HCT116 (cell line): ENCODE results near the gene CHST3. TPM values are rescaled to one million over a fixed set of nuclear protein-coding genes. Genes with fewer than 3 reads are reported as not detected.

Source experiments
- ATAC-seq: fragments of 200-7000 bp; cut with Tn5 transposase; 2 replicates; pipeline ENCODE4 v1.9.1; 2020; ENCODE audit warnings: mild to moderate bottlenecking, moderate library complexity
- BruUV-seq: library from RNA; stranded (reverse); fragments of 400-500 nt; replicated peaks from 2 replicates; lab custom pipeline; 2021; lab: Mats Ljungman, UMichigan
- CTCF ChIA-PET: fragments of 300-600 bp; sonication (Branson Sonifier 250); formaldehyde crosslinking; loops from one replicate; lab custom pipeline; 2021; ENCODE audit warnings: antibody characterized with exemption; lab: Charles Lee
- POLR2A ChIA-PET: fragments of 300-600, 350-600 bp; sonication (Branson Sonifier 250); formaldehyde crosslinking; loops from one replicate; lab custom pipeline; 2021; ENCODE audit warnings: antibody characterized with exemption; lab: Charles Lee
- RAD21 ChIA-PET, 2 experiments: fragments of 300-600 bp; sonication (Branson Sonifier 250); formaldehyde crosslinking; loops; one replicate each; lab custom pipeline; 2023; ENCODE audit warnings: low total read pairs in 2 of 2; ENCODE audit not compliant: uncharacterized antibody in 2 of 2, unreplicated experiment in 2 of 2, low non-redundant PET in 1 of 2; lab: Charles Lee
- DNase-seq: peaks from one replicate; pipeline ENCODE4 v3.0.0-alpha.2; 2010; ENCODE audit warnings: low read depth, low spot score
- H2AFZ ChIP-seq: fragments of 200-600 bp; shearing (Covaris generic), sonication (generic); 2 replicates; pipeline ENCODE4 v1.6.1; 2017; ENCODE audit warnings: low read depth, mixed run types, mixed read lengths, antibody characterized with exemption, low read length; ENCODE audit not compliant: poor library complexity, severe bottlenecking
- H3K27ac ChIP-seq: 2 replicates; pipeline ENCODE4 v1.5.1; 2012; ENCODE audit warnings: low read depth, low read length
- H3K27me3 ChIP-seq: fragments of 200-600 bp; sonication (generic); 2 replicates; pipeline ENCODE4 v1.6.1; 2016; ENCODE audit warnings: mixed run types, low read length, mixed read lengths; ENCODE audit not compliant: insufficient read depth
- H3K36me3 ChIP-seq, 2 experiments: fragments of 200-500 bp in 1 of 2; fragments of 200-600 bp in 1 of 2; sonication (Bioruptor generic) in 1 of 2; sonication (generic) in 1 of 2; 2 replicates each; pipeline versions ENCODE4 v1.5.1 to v1.6.1; 2014 to 2016; ENCODE audit warnings: low read length in 2 of 2, inconsistent platforms in 1 of 2, mixed read lengths in 1 of 2, mixed run types in 1 of 2; ENCODE audit not compliant: insufficient read depth in 2 of 2, control insufficient read depth in 1 of 2
- H3K4me1 ChIP-seq, 2 experiments: fragments of 200-600 bp in 1 of 2; sonication (generic) in 1 of 2; 2 replicates each; pipeline versions ENCODE4 v1.5.1 to v1.6.1; 2012 to 2017; ENCODE audit warnings: low read length in 2 of 2, inconsistent platforms in 1 of 2, mild to moderate bottlenecking in 1 of 2, mixed read lengths in 1 of 2, mixed run types in 1 of 2, moderate library complexity in 1 of 2; ENCODE audit not compliant: insufficient read depth in 2 of 2, control insufficient read depth in 1 of 2
- H3K4me2 ChIP-seq: fragments of 200-600 bp; sonication (generic); 2 replicates; pipeline ENCODE4 v1.6.1; 2017; ENCODE audit warnings: mixed run types, low read length, mixed read lengths
- H3K4me3 ChIP-seq, 2 experiments: fragments of 200-600 bp in 1 of 2; sonication (generic) in 1 of 2; replicated peaks in 1 of 2; 2 replicates each; pipeline ENCODE4 v1.5.1; 2011 to 2016; ENCODE audit warnings: low read length in 2 of 2, control low read depth in 1 of 2, low read depth in 1 of 2, mild to moderate bottlenecking in 1 of 2, mixed read lengths in 1 of 2, mixed run types in 1 of 2
- H3K79me2 ChIP-seq: fragments of 200-600 bp; sonication (generic); 2 replicates; pipeline ENCODE4 v1.6.1; 2017; ENCODE audit warnings: mild to moderate bottlenecking, mixed run types, low read length, moderate library complexity, mixed read lengths; ENCODE audit not compliant: insufficient read depth
- H3K9ac ChIP-seq: fragments of 200-600 bp; sonication (generic); 2 replicates; pipeline ENCODE4 v1.6.1; 2016; ENCODE audit warnings: low read length, mixed read lengths
- H3K9me2 ChIP-seq: fragments of 200-600 bp; sonication (generic), shearing (Covaris generic); 2 replicates; pipeline ENCODE4 v1.6.1; 2017; ENCODE audit warnings: mixed run types, mild to moderate bottlenecking, moderate library complexity; ENCODE audit not compliant: insufficient read depth
- H3K9me3 ChIP-seq, 2 experiments: fragments of 200-500 bp in 1 of 2; fragments of 200-600 bp in 1 of 2; sonication (Bioruptor generic) in 1 of 2; sonication (generic) in 1 of 2; 2 replicates each; pipeline ENCODE4 v1.6.1; 2014 to 2017; ENCODE audit warnings: low read length in 2 of 2, mixed read lengths in 2 of 2, inconsistent platforms in 1 of 2, low read depth in 1 of 2, mild to moderate bottlenecking in 1 of 2, mixed run types in 1 of 2, moderate library complexity in 1 of 2; ENCODE audit not compliant: control insufficient read depth in 1 of 2, insufficient read depth in 1 of 2
- H4K20me1 ChIP-seq: fragments of 200-600 bp; sonication (generic), shearing (Covaris generic); 2 replicates; pipeline ENCODE4 v1.6.1; 2017; ENCODE audit warnings: mixed run types, mild to moderate bottlenecking, moderate library complexity; ENCODE audit not compliant: insufficient read depth
- EGR1 ChIP-seq: IDR thresholded peaks from 2 replicates; pipeline ENCODE4 v1.6.1; 2012; ENCODE audit warnings: low read depth
- EZH2phosphoT487 ChIP-seq: fragments of 200-600 bp; IDR thresholded peaks from 2 replicates; pipeline ENCODE4 v1.6.1; 2018; ENCODE audit warnings: antibody characterized with exemption, borderline replicate concordance
- SRF ChIP-seq: IDR thresholded peaks from 2 replicates; pipeline ENCODE4 v1.6.1; 2012; ENCODE audit warnings: low read depth
- ZFX ChIP-seq: fragments of 450-650 bp; IDR thresholded peaks from 2 replicates; pipeline ENCODE4 v1.6.1; 2017
- ZNF274 ChIP-seq: fragments of 200-500 bp; sonication (Bioruptor generic); IDR thresholded peaks from 2 replicates; pipeline ENCODE4 v1.6.1; 2014; ENCODE audit warnings: mild to moderate bottlenecking, low read depth, low read length, inconsistent platforms
- intact Hi-C: fragments of 100-400 bp; cut with micrococcal nuclease; formaldehyde crosslinking; loops from 2 replicates; pipeline ENCODE4 v1.10.0; 2022
- total RNA-seq: library from RNA; stranded (reverse); gene quantifications from one replicate; pipeline ENCODE4 v1.2.1, GENCODE V29; 2021; ENCODE audit not compliant: unreplicated experiment

Gene CHST3
- total RNA-seq, 1 experiment from 2014 or later = 10.6 TPM

DNA sequence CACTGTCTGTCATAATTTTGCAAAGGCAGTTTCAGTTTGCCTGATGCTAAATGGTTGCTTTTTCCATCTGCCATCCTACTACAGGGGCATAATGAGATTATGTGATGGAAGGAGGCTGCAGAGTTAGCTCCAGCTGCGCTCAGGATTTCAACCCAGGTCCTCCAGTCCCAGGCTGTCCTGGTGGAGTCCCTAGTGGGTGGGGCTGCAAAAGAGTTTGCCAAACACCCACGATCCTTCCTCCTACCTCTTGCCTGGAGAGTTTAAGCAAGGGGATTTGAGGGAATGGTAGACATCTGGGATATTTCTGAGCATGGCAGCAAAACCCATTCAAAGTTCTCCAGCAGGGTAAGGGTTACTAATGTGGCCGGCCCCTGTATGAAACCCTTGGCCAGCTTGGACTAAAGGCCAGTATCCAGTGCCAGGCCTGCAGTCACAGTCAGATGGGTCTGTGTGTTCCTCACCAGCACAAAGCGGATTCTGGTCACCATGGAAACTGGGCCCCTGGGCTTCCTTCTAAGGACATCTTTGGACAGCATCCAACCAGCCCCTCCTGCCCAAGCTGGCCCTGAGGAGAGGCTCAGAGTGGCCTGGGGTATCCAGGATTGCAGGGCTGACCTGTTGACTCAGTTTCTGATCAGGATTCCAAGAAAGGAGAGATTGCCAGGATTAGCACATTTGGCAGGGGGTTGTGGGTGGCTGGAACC is 42.7 kb upstream of the CHST3 start:
- Histone ChIP-seq H3K79me2 (no peaks in the 10 kb centered on the region), H3K9ac (no peak overlapping the region), H4K20me1 (no peaks in the 10 kb centered on the region), H3K4me3 (no peak overlapping the region), H3K9me3 (no peaks in the 10 kb centered on the region), H2AFZ (no peak overlapping the region), H3K36me3 (no peaks in the 10 kb centered on the region), H3K4me1 (peaks cover 0 to 15% of the 10 kb centered on the region in 2 experiments; a peak in 2 of 4 replicates), H3K4me2 (no peak overlapping the region), H3K9me2 (no peaks in the 10 kb centered on the region), H3K27ac (no peak overlapping the region), H3K27me3 (no peaks in the 10 kb centered on the region)
- DNase-seq (no peak), ATAC-seq (no peak)
- no peak for TF ChIP-seq SRF
- TF ChIP-seq EGR1 = no peak
- TF ChIP-seq ZFX = no peak
- ChIA-PET RAD21 (no interaction called here), CTCF (no interaction called here), POLR2A (no interaction called here)
- BruUV-seq = no TSS peak
- intact Hi-C loops = no loop called here

DNA sequence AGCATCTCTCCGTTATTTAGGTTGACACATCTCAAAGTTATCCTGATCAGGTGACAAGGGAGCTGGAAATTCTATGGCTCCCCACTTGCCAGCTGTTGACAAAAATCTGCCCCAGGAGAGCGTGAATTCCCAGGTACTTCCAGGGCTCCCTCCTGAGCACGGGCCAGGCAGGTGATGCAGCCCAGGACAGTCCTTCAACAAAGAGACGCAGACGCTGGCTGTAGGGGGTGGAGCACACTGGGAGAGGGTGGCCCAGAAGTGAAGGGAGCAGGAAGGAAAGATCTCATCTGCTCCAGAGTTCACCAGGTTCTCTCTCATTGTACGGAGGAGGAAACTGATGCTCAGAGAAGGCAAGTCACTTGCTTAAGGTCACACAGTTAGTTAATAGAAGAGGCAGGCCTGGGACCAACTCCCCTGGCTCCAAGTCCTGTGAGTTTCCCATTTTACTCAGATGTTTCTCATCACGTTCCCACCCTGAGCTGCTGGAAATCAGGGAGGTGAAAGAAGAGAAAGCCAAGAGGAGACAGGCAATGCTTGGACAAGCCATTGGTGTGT is 41.0 kb upstream of the CHST3 start:
- Histone ChIP-seq H3K9ac (no peak overlapping the region), H2AFZ (no peak overlapping the region), H3K27ac (no peak overlapping the region), H3K36me3 (no peaks in the 10 kb centered on the region), H3K27me3 (no peaks in the 10 kb centered on the region), H3K4me3 (no peak overlapping the region), H3K79me2 (no peaks in the 10 kb centered on the region), H3K9me3 (no peaks in the 10 kb centered on the region), H3K4me2 (no peak overlapping the region), H3K9me2 (no peaks in the 10 kb centered on the region), H3K4me1 (peaks cover 0 to 15% of the 10 kb centered on the region in 2 experiments; a peak in 2 of 4 replicates), H4K20me1 (no peaks in the 10 kb centered on the region)
- DNase-seq (no peak), ATAC-seq (no peak)
- POLR2A ChIA-PET = no interaction called here
- RAD21 ChIA-PET = no interaction called here
- TF ChIP-seq ZNF274 = no peak
- TF ChIP-seq EZH2phosphoT487 = no peak
- no TSS peak for BruUV-seq
- intact Hi-C loops = no loop called here
- CTCF ChIA-PET = no interaction called here
